SK-N-SH treated with all-trans-retinoic acid at 6 μM for 48 hours (cell line): Measurements from ENCODE around the gene OBP2A.

Experiments
- ATAC-seq: fragments of 200-7000 bp; cut with Tn5 transposase; 3 replicates; pipeline ENCODE4 v1.9.1; 2020; ENCODE audit warnings: mild to moderate bottlenecking, moderate library complexity
- CREB5 ChIP-seq: fragments of 250-450 bp; sonication (Bioruptor Pico); IDR thresholded peaks from 2 replicates; pipeline ENCODE4 v1.5.1; 2020; ENCODE audit warnings: low read depth, mild to moderate bottlenecking, moderate library complexity
- CSDC2 ChIP-seq: fragments of 250-450 bp; sonication (Bioruptor Pico); IDR thresholded peaks from 2 replicates; pipeline ENCODE4 v1.5.0; 2020; ENCODE audit warnings: mild to moderate bottlenecking, moderate library complexity
- ESRRG ChIP-seq: fragments of 250-450 bp; sonication (Bioruptor Pico); IDR thresholded peaks from 2 replicates; pipeline ENCODE4 v1.6.1; 2021; ENCODE audit warnings: mild to moderate bottlenecking
- ISL1 ChIP-seq: fragments of 250-450 bp; sonication (Bioruptor Pico); IDR thresholded peaks from 2 replicates; pipeline ENCODE4 v2.1.2; 2022; ENCODE audit warnings: mild to moderate bottlenecking, moderate library complexity
- OSR1 ChIP-seq: fragments of 250-450 bp; sonication (Bioruptor Pico); IDR thresholded peaks from 2 replicates; pipeline ENCODE4 v1.8.0; 2022; ENCODE audit warnings: moderate library complexity, mild to moderate bottlenecking, inconsistent platforms
- PATZ1 ChIP-seq: fragments of 250-450 bp; sonication (Bioruptor Pico); IDR thresholded peaks from 2 replicates; pipeline ENCODE4 v1.8.0; 2020; ENCODE audit warnings: mild to moderate bottlenecking, moderate library complexity, borderline replicate concordance
- POU6F1 ChIP-seq: fragments of 250-450 bp; sonication (Bioruptor Pico); IDR thresholded peaks from 2 replicates; pipeline ENCODE4 v1.8.0; 2021; ENCODE audit warnings: low read depth, mild to moderate bottlenecking, moderate library complexity, borderline replicate concordance
- PPARA ChIP-seq: fragments of 250-450 bp; sonication (Bioruptor Pico); IDR thresholded peaks from 2 replicates; pipeline ENCODE4 v1.5.0; 2020; ENCODE audit warnings: mild to moderate bottlenecking, borderline replicate concordance
- RARB ChIP-seq: fragments of 250-450 bp; sonication (Bioruptor Pico); IDR thresholded peaks from 2 replicates; pipeline ENCODE4 v1.8.0; 2021; ENCODE audit warnings: mild to moderate bottlenecking, moderate library complexity
- SNAI2 ChIP-seq: fragments of 250-450 bp; sonication (Bioruptor Pico); IDR thresholded peaks from 2 replicates; pipeline ENCODE4 v1.5.0; 2020; ENCODE audit warnings: mild to moderate bottlenecking, moderate library complexity
- TCF4 ChIP-seq: fragments of 250-450 bp; sonication (Bioruptor Pico); IDR thresholded peaks from 2 replicates; pipeline ENCODE4 v1.8.0; 2021; ENCODE audit warnings: mild to moderate bottlenecking, moderate library complexity, borderline replicate concordance
- TOX ChIP-seq: fragments of 250-450 bp; sonication (Bioruptor Pico); IDR thresholded peaks from 2 replicates; pipeline ENCODE4 v1.8.0; 2021; ENCODE audit warnings: mild to moderate bottlenecking, moderate library complexity, borderline replicate concordance
- TSHZ2 ChIP-seq: fragments of 250-450 bp; sonication (Bioruptor Pico); IDR thresholded peaks from 2 replicates; pipeline ENCODE4 v1.5.0; 2020; ENCODE audit warnings: mild to moderate bottlenecking, moderate library complexity
- ZC3H10 ChIP-seq: fragments of 250-450 bp; sonication (Bioruptor Pico); IDR thresholded peaks from 2 replicates; pipeline ENCODE4 v1.5.1; 2021; ENCODE audit warnings: mild to moderate bottlenecking, moderate library complexity
- ZFP3 ChIP-seq: fragments of 250-450 bp; sonication (Bioruptor Pico); IDR thresholded peaks from 2 replicates; pipeline ENCODE4 v1.5.0; 2020; ENCODE audit warnings: mild to moderate bottlenecking, moderate library complexity
- ZNF565 ChIP-seq: fragments of 450-650 bp; formaldehyde crosslinking; conservative IDR thresholded peaks from 2 replicates; pipeline ENCODE4 v1.5.0; 2020; ENCODE audit warnings: low read depth, mild to moderate bottlenecking, moderate library complexity
- ZNF70 ChIP-seq: fragments of 450-650 bp; formaldehyde crosslinking; IDR thresholded peaks from 2 replicates; pipeline ENCODE4 v1.5.0; 2020; ENCODE audit warnings: mild to moderate bottlenecking, moderate library complexity
- ZNF8 ChIP-seq: fragments of 450-650 bp; formaldehyde crosslinking; IDR thresholded peaks from 2 replicates; pipeline ENCODE4 v1.5.0; 2020; ENCODE audit warnings: mild to moderate bottlenecking, moderate library complexity

The OBP2A gene

GRCh38 chr9:135588886-135589595, 43.1 kb downstream of the OBP2A start (continued):
- TF ChIP-seq TCF4 = no peak
- TF ChIP-seq ZC3H10 (CRISPR knock-in tag) = no peak

- no peak for ATAC-seq
Measured at GRCh38 chr9:135589596-135590485, 43.9 kb downstream of the OBP2A start.

GRCh38 chr9:135590486-135591079, 44.7 kb downstream of the OBP2A start:
- ATAC-seq = no peak

More at GRCh38 chr9:135589596-135590485, 43.9 kb downstream of the OBP2A start:
- TF ChIP-seq ZNF70 (CRISPR knock-in tag) (no peak), ZFP3 (CRISPR knock-in tag) (no peak), SNAI2 (CRISPR knock-in tag) (no peak), CREB5 (CRISPR knock-in tag) (no peak), TOX (CRISPR knock-in tag) (no peak), RARB (CRISPR knock-in tag) (no peak), ESRRG (CRISPR knock-in tag) (no peak), ZNF565 (CRISPR knock-in tag) (no peak), ZNF8 (CRISPR knock-in tag) (no peak)

More at GRCh38 chr9:135590486-135591079, 44.7 kb downstream of the OBP2A start:
- no peak for TF ChIP-seq TSHZ2
- no peak for TF ChIP-seq ISL1 (CRISPR knock-in tag)
- no peak for TF ChIP-seq CSDC2 (CRISPR knock-in tag)
- no peak for TF ChIP-seq PPARA (CRISPR knock-in tag)
- no peak for TF ChIP-seq OSR1
- TF ChIP-seq ESRRG (CRISPR knock-in tag) = no peak
- TF ChIP-seq PATZ1 (CRISPR knock-in tag) = no peak
- TF ChIP-seq POU6F1 = no peak
